NOMO-1 (cell line): Measurements from ENCODE around the gene DAZAP1.
"Not testable (repeated sequence)": the region's sequence is repeated elsewhere in the genome, so short reads cannot be mapped to it uniquely, and the experiment has no call there.

Experiments
- DNase-seq, 2 experiments: peaks; one replicate each; lab custom pipeline; 2025; ENCODE audit not compliant: unreplicated experiment in 2 of 2; lab: John Stamatoyannopoulos, UW

Gene DAZAP1

DNA sequence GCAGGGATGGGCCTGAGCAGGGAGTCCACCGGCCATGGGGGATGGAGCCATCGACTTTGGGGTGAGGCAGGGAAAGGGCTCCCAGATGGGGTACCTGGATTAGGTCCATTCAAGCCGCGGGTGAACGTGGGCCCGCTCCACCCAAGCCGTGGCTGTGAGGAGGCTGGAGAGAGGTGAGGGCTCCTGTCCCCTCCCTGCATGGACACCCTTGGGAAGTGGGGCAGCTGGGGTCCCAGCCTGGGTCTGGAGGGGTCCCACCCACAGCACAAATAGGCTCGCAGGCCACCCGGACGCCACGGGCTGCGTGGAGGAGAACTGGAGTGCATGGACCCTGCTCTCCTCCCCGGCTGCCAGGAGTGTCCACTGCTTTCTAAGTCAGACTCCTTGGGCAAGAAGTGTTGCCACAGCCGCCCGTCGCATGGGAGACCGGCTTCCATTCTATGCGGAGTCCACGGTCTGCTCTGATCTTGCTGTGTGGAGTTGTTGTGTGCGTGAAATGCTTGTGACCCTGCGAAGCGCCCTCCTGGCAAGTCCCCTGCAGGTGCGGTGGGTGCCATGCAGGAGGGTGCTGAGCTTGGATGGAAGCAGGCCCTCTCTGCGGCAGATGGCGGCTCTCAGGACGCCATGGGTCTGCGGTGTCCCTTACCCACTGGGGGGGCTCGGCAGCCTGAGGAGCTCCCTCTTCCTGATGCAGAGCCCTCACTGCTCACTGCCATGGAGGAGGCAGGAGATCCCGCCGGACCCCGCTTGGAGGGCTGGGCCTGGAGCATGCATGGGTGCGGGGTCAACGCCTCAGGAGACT, 2.0 kb downstream of the DAZAP1 start:
- no peak for DNase-seq

GRCh38 chr19:1410136-1410786, 2.9 kb downstream of the DAZAP1 start:
- no peak for DNase-seq

- DNase-seq = no peak
These were observed 3.4 kb downstream of the DAZAP1 start for GRCh38 chr19:1410789-1411188.

GRCh38 chr19:1411255-1412191, 4.1 kb downstream of the DAZAP1 start:
- no peak for DNase-seq

GRCh38 chr19:1412323-1412923, 5.0 kb downstream of the DAZAP1 start:
- DNase-seq = no peak

- DNase-seq = no peak
These were observed 5.8 kb downstream of the DAZAP1 start for GRCh38 chr19:1412995-1413800.

DNA sequence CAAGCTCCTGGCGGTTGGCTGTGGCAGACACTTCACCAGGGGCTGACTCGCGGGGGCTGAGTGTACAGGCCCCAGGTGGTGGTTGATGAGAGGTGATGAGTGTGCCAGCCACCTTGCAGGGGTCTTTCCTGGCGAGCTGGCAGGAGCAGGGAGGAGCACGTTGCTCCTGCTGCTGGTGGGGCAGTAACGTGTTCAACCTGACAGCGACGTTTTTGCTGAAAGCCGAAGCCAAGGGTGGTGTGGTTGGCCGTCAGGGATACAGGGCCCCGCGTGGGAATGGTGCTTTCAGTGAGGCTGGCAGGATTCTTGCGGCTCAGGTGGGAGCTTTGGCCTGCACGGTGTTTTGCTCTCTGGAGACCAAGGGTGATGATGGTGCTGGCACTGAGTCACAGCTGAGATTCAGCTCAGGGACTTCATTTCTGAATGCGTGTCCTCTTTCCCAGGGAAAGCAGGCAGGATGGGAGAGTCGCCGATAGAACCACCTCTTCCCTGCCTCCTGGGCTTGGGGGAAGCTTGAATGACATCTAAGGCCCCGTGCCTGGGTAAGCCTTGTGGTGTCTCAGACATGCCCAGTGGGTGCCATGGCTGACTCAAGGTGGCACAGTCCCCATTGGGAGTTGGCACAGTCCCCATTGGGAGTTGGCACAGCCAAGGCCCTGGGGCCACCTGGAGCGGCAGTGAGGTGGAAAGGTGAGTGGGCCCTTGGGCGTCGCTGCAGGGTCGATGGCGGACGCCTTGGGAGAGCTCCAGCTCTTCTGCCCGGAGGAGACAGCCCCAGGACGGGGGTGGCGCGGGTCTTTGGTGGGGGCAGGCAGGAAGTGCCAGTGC, 8.8 kb downstream of the DAZAP1 start:
- DNase-seq = no peak

DNA sequence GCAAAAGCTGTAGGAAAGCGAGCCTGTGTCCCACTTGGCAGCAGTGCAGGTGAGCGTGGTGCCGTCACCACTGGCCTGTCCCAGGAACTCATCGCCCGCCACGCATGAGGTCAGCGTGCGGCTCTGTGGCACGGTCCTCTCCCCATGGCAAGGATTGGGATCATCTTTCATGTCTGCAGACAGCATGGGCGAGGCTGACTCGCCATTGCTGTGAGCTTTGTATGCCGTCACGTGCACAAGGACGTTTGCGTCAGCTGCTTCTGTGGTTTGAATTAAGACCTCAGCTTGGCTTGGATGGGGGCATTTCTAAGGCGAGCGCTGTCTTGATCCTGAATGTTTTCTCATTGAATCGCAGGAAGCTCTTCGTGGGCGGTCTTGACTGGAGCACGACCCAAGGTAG, 9.8 kb downstream of the DAZAP1 start:
- no peak for DNase-seq

GRCh38 chr19:1417681-1418495, 10.5 kb downstream of the DAZAP1 start:
- DNase-seq = no peak

DNA sequence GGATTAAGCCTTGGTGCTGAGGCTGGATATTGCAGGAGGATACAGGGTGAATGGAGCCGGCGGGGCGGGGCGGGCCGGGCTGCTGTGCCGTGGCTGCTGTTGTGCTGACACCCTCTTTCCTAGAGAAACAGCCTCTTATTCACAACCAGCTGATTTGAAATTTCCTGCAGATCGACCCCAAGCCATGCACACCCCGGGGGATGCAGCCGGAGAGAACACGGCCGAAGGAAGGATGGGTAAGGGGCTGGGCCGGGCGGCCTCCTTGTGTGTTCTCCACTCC, 11.1 kb downstream of the DAZAP1 start:
- no peak for DNase-seq

DNA sequence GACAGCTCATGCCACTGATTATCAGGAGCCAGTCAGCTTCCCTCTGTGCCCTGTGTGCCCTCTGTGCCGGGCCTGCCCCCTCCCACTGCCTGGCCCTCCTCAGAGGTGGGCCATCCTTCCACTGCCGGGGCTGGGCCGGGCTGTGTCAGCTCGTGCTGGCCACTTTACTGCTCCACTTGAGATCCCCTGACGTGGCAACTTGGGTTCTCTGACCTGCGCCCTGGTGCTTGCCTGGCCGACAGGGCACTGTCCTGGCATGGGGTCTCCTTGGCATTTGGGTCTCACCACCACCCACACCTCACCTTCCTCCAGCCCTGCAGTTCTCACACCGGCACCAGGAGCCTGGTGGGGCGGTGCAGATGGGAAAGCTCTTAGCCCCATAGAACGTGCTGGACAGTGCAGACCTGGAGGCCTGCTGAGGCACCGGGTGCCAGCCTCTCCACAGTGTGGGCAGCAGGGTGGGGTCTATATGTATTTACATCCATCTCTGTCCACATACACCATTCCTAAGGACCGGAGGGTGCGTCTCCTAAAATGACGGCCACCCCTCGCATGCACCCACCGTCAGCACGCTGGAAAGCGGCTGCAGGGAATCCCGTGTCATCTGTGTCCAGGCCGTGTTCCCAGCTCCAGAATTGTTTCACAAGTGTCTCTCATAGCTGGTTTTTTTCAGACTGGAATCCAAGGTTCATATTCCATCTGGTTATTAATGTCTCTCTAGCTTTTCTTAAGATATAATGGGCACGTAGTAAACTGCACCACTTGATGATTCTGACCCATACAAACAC, 11.8 kb downstream of the DAZAP1 start:
- DNase-seq = no peak

DNA sequence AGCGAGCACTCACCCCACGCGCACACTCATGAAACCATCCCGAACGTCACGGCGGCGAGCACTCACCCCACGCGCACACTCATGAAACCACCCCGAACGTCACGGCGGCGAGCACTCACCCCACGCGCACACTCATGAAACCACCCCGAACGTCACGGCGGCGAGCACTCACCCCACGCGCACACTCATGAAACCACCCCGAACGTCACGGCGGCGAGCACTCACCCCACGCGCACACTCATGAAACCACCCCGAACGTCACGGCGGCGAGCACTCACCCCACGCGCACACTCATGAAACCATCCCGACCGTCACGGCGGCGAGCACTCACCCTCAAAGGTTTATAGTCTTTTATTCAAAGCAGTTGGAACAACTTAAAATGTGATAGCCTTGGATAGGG, 12.7 kb downstream of the DAZAP1 start:
- not testable (repeated sequence) for DNase-seq

DNA sequence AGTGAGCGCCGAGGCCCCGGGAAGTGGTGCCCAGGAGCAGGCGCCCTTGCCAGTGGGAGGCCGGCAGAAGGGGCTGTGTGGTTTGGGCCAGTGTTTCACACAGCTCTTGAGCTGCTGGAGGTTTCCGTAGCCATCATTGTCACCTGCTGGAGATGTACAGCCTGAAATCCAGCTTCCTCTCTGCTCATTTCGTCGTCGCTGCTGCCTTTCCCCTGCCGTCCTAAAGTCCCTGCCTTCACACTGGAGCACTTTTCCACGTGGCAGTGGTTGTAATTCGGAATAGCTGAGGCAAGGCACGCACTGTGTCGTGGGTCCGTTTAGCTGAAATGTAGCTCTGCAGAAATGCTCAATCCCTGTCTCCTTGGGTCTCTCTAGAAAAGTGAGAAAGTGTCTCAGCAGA, 13.2 kb downstream of the DAZAP1 start:
- no peak for DNase-seq

DNA sequence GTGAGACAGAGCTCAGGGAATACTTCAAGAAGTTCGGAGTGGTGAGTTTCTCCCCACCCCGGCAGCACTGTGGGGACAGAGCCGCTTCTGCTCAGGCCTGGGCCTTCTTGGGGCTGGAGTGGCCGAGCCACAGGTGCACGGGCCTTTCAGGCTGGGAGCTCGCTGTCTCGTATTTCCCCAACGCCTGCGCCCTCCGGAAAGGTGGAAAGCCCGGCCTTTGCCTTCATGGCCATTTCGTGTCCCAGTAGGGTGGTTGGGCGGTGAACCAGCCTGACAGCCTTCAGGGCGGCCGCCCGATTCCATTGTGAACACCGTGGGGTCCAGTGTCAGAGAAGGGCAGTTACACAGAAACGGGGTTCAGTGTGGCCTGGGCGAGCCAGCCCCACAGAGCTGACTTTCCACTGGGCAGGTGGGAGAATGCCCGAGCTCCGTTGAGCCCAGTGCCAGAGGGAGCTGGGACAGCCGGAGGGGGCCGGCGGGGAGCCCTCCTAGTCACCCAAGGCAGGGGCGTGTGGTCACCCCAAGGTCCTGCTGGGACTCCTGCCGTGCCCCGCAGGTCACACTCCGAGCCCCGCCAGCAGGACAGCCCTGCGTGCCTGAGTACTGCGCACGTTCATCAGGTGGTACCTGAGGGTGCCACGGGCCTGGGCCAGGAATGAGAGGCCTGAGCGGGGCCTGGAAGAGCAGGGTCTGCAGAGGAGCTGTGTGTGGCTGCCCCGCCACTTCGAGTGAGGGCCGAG, 14.0 kb downstream of the DAZAP1 start:
- no peak for DNase-seq

DNA sequence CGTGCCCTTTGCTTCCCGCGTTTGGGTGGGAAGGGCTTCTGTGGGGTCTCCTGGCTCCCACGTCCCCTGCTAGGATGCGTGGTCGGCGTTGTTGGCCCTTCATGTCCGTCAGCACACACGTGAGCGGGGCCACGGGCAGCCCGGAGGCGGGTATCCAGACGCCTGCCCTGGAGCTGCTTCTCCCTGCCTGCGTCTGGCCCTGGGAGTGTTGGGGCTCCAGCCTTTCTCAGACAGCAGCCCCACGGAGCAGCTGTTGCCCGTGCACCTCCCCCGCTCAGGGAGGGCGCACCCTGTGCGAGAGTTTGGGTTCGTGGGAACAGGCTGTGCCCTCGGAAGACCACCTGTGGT, 14.5 kb downstream of the DAZAP1 start:
- no peak for DNase-seq

DNA sequence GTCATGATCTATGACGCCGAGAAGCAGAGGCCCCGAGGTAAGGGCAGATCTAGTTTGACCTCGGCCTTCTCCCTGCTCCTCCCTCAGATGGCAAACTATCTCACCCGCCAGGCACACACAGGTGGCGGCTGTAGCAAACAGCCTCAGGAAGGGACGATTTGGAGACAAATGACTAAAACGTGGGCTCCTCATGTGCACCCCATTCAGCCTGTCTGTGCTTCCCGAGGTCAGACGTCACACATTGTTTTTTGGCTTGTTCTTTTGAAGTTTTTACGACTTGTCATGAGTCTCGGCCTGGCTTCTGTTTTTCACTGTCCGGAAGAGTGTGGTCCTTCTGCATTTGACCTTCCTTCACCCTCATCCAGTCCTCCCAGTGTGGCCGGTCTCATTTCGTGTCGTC, 15.0 kb downstream of the DAZAP1 start:
- no peak for DNase-seq

DNA sequence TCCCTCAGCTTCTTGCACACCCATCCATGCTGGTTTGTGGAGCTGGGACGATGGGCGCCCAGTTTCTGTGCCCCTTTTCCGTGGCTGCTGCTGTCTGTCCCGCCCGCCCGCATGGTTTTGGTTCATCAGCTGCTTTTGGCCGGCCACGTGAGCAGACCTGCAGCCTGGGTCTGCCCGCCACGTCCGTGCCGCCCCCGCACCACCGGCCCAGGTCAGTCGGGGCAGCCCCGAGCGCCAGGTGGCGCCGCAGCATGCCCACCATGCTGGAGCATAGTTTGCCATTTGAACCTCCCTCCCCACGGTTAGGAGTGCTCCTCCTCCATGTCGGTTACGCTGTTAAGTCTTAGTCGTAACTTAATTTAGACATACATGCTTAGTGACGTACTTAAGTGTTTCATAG, 15.6 kb downstream of the DAZAP1 start:
- no peak for DNase-seq
